Measurements from ENCODE around the gene TTLL5. TPM values are rescaled to one million over a fixed set of nuclear protein-coding genes. Genes with fewer than 3 reads are reported as not detected.

The TTLL5 gene
- polyA plus RNA-seq, 1 of the 3 experiments (the other 2 are of a cell fraction), result 9.6 TPM

DNA sequence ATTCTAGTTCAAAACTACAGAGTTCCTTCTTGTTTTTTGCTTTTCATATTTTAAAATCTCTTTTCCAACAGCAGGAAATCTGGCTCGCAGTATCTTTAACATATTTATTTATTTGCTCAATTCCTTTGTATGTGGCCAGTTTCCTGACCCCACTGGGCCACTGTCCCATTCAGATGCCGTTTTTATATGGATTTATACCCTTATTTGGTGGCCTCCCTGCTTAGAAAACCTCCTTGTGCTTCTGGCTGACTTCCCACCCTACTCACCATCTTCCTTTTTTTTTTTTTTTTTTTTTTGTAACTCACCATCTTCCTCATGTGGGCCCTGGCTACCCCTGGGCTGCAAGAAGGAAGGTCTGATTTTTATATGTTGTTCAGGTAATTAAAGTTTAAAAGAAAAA is 53.9 kb downstream of the TTLL5 start:
- H3K4me1 ChIP-seq (ENCODE audit: control insufficient read depth in 1 of 2, insufficient read depth in 2 of 2, low read depth in 1 of 2, low read length in 1 of 2), result peaks cover 6 to 11% of the 10 kb centered on the region in 2 experiments; a peak in 3 of 4 replicates
- no peaks in the 10 kb centered on the region for H3K9me3 ChIP-seq
- POLR2A ChIA-PET, result no interaction called here
- H3K9me2 ChIP-seq, result no peaks in the 10 kb centered on the region
- no peak overlapping the region for H3K9ac ChIP-seq
- H3K4me3 ChIP-seq (ENCODE audit: low read depth in 2 of 2, low read length in 1 of 2), result no peak overlapping the region
- H3K79me2 ChIP-seq (ENCODE audit: insufficient read depth), result no peaks in the 10 kb centered on the region
- H4K20me1 ChIP-seq (ENCODE audit: insufficient read depth), result no peaks in the 10 kb centered on the region
- H3K27ac ChIP-seq (ENCODE audit: low read depth in 2 of 2, low read length in 1 of 2), result no peak overlapping the region
- TF ChIP-seq TCF12 (IDR thresholded peaks at IDR 0.05) (no peak), EZH2phosphoT487 (IDR thresholded peaks at IDR 0.05; ENCODE audit: borderline replicate concordance, low read depth) (no peak), FOSL2 (IDR thresholded peaks at IDR 0.05; ENCODE audit: borderline replicate concordance, low read depth) (no peak), IRF3 (IDR thresholded peaks at IDR 0.05; ENCODE audit: low read depth, low read length) (no peak), MXI1 (IDR thresholded peaks at IDR 0.05; ENCODE audit: low read depth, low read length) (no peak), GABPA (IDR thresholded peaks at IDR 0.05; ENCODE audit: low read depth) (no peak), TAF1 (IDR thresholded peaks at IDR 0.05; ENCODE audit: borderline replicate concordance, low read depth, low read length) (no peak), FOXJ3 (CRISPR knock-in tag; IDR thresholded peaks at IDR 0.05) (no peak), FOXM1 (IDR thresholded peaks at IDR 0.05; ENCODE audit: low read depth) (no peak), SMC3 (IDR thresholded peaks at IDR 0.05; ENCODE audit: low read depth, low read length) (no peak), YY1 (IDR thresholded peaks at IDR 0.05; ENCODE audit: low read depth) (no peak), RXRA (IDR thresholded peaks at IDR 0.05; ENCODE audit: borderline replicate concordance, low read depth) (no peak), ELF1 (IDR thresholded peaks at IDR 0.05) (no peak), NRF1 (IDR thresholded peaks at IDR 0.05; ENCODE audit: low read depth, low read length) (no peak), POLR2AphosphoS5 (IDR thresholded peaks at IDR 0.05; ENCODE audit: low read depth, low read length) (no peak), SIN3A (IDR thresholded peaks at IDR 0.05; ENCODE audit: borderline replicate concordance, low read depth, low read length) (no peak), USF1 (IDR thresholded peaks at IDR 0.05; ENCODE audit: borderline replicate concordance, low read depth) (no peak), RFX5 (IDR thresholded peaks at IDR 0.05; ENCODE audit: low read length) (no peak)
- CTCF ChIA-PET, result interaction anchor here (0.8 to 8.4 kb wide), 5 partner anchors 11 to 672 kb away, joined by 3 to 270 read pairs (median 4); partner anchors contain the start of genes IFT43 and TGFB3
- no peak overlapping the region for H2AFZ ChIP-seq (ENCODE audit: low read depth)
- DNase-seq, result no peak
- no peak overlapping the region for H3K4me2 ChIP-seq
- H3K27me3 ChIP-seq (ENCODE audit: insufficient read depth), result no peaks in the 10 kb centered on the region
- 66% methylated on average over 2 of the region's 2 CpGs for WGBS (ENCODE audit: low lambda C conversion rate)
- peaks cover 14% of the 10 kb centered on the region for H3F3A ChIP-seq (replicated peaks; ENCODE audit: insufficient read depth)
- H3K36me3 ChIP-seq (replicated peaks in 1 of 2; ENCODE audit: control insufficient read depth in 1 of 2, insufficient read depth in 2 of 2, low read length in 1 of 2), result peaks cover 5 to 17% of the 10 kb centered on the region in 2 experiments

Data from SK-N-SH (cell line).